Astrocyte (in vitro differentiated cells and primary cell): ENCODE results near the gene STYK1. TPM values are rescaled to one million over a fixed set of nuclear protein-coding genes. Genes with fewer than 3 reads are reported as not detected.

Experiments
- DNase-seq: peaks from one replicate; pipeline ENCODE4 v3.0.0-alpha.2; 2010; ENCODE audit warnings: low read depth
- FAIRE-seq: peaks from 2 replicates; lab custom pipeline; 2011; peaks lifted over from hg19 to GRCh38; lab: Jason Lieb, UNC
- H2AFZ ChIP-seq: 2 replicates; pipeline ENCODE4 v1.6.0; 2012; ENCODE audit warnings: low read depth, low read length, inconsistent platforms
- H3K27ac ChIP-seq: 2 replicates; pipeline ENCODE4 v1.5.1; 2011; ENCODE audit warnings: low read depth, low read length, inconsistent platforms
- H3K27me3 ChIP-seq: 2 replicates; pipeline ENCODE4 v1.6.0; 2011; ENCODE audit warnings: low read length, inconsistent platforms; ENCODE audit not compliant: insufficient read depth
- H3K36me3 ChIP-seq: 2 replicates; pipeline ENCODE4 v1.5.1; 2011; ENCODE audit warnings: low read length, inconsistent platforms; ENCODE audit not compliant: insufficient read depth
- H3K4me1 ChIP-seq: 2 replicates; pipeline ENCODE4 v1.5.1; 2011; ENCODE audit warnings: low read length, inconsistent platforms; ENCODE audit not compliant: insufficient read depth
- H3K4me2 ChIP-seq: 2 replicates; pipeline ENCODE4 v1.6.0; 2012; ENCODE audit warnings: low read length, inconsistent platforms
- H3K4me3 ChIP-seq: 2 replicates; pipeline ENCODE4 v1.5.1; 2011; ENCODE audit warnings: low read depth, mild to moderate bottlenecking, low read length, inconsistent platforms; ENCODE audit not compliant: insufficient read depth
- H3K79me2 ChIP-seq: 2 replicates; pipeline ENCODE4 v1.6.0; 2012; ENCODE audit warnings: mild to moderate bottlenecking, low read length, inconsistent platforms; ENCODE audit not compliant: insufficient read depth
- H3K9ac ChIP-seq: 2 replicates; pipeline ENCODE4 v1.6.0; 2012; ENCODE audit warnings: mild to moderate bottlenecking, low read length, inconsistent platforms
- H3K9me3 ChIP-seq: 2 replicates; pipeline ENCODE4 v1.5.1; 2012; ENCODE audit warnings: low read depth, mild to moderate bottlenecking, low read length, inconsistent platforms; ENCODE audit not compliant: insufficient read depth
- H4K20me1 ChIP-seq: 2 replicates; pipeline ENCODE4 v1.6.0; 2012; ENCODE audit warnings: low read length, inconsistent platforms; ENCODE audit not compliant: insufficient read depth
- H3K27ac Mint-ChIP-seq: one replicate; pipeline ENCODE4 v1.8.0; 2021; ENCODE audit warnings: mild to moderate bottlenecking, mixed read lengths; ENCODE audit not compliant: unreplicated experiment
- H3K27me3 Mint-ChIP-seq: one replicate; pipeline ENCODE4 v1.8.0; 2021; ENCODE audit warnings: low read depth, mixed read lengths; ENCODE audit not compliant: unreplicated experiment
- H3K36me3 Mint-ChIP-seq: one replicate; pipeline ENCODE4 v1.8.0; 2021; ENCODE audit warnings: low read depth, mixed read lengths; ENCODE audit not compliant: unreplicated experiment
- H3K4me1 Mint-ChIP-seq: one replicate; pipeline ENCODE4 v1.8.0; 2021; ENCODE audit warnings: low read depth, mixed read lengths; ENCODE audit not compliant: unreplicated experiment
- H3K4me3 Mint-ChIP-seq: one replicate; pipeline ENCODE4 v1.8.0; 2021; ENCODE audit warnings: mild to moderate bottlenecking, moderate library complexity, mixed read lengths; ENCODE audit not compliant: unreplicated experiment
- H3K9me3 Mint-ChIP-seq: one replicate; pipeline ENCODE4 v1.8.0; 2021; ENCODE audit warnings: mild to moderate bottlenecking, mixed read lengths; ENCODE audit not compliant: unreplicated experiment
- CTCF ChIP-seq: IDR thresholded peaks from 2 replicates; pipeline ENCODE4 v1.5.1; 2011; ENCODE audit warnings: low read depth, mild to moderate bottlenecking, inconsistent platforms, low read length, moderate library complexity; ENCODE audit not compliant: insufficient read depth
- EZH2 ChIP-seq: IDR thresholded peaks from 2 replicates; pipeline ENCODE4 v1.6.1; 2012; ENCODE audit warnings: mild to moderate bottlenecking, low read length, inconsistent platforms; ENCODE audit not compliant: insufficient read depth
- total RNA-seq: library from RNA; stranded (reverse); gene quantifications from 2 replicates; pipeline ENCODE4 v1.2.1, GENCODE V29; 2021

Gene STYK1
- total RNA-seq, 1 donor from 2014 or later, result 2.9 TPM

GRCh38 chr12:10615532-10615931 is 58.3 kb downstream of the STYK1 start:
- Mint-ChIP-seq H3K27me3 (no peaks in the 10 kb centered on the region), H3K4me3 (peak overlapping the region; percentile 47), H3K4me1 (peaks cover 32% of the 10 kb centered on the region), H3K9me3 (no peaks in the 10 kb centered on the region), H3K27ac (no peak overlapping the region), H3K36me3 (no peaks in the 10 kb centered on the region)
- H3K4me1 ChIP-seq, result peaks cover 17% of the 10 kb centered on the region
- peaks cover 28% of the 10 kb centered on the region for H3K79me2 ChIP-seq
- H3K9ac ChIP-seq, result no peak overlapping the region
- H4K20me1 ChIP-seq, result no peaks in the 10 kb centered on the region
- H2AFZ ChIP-seq, result no peak overlapping the region
- no peak overlapping the region for H3K27ac ChIP-seq
- TF ChIP-seq EZH2 (no peak), CTCF (no peak)
- FAIRE-seq, result no peak
- H3K4me2 ChIP-seq, result no peak overlapping the region
- H3K27me3 ChIP-seq, result no peaks in the 10 kb centered on the region
- H3K9me3 ChIP-seq, result no peaks in the 10 kb centered on the region
- no peaks in the 10 kb centered on the region for H3K36me3 ChIP-seq
- no peak overlapping the region for H3K4me3 ChIP-seq
- DNase-seq, result no peak

- DNase-seq, result no peak
- H3K4me2 ChIP-seq, result peak overlapping the region; percentile 87
- H3K4me3 ChIP-seq, result peak overlapping the region; percentile 78
- FAIRE-seq, result no peak
- no peaks in the 10 kb centered on the region for H3K9me3 ChIP-seq
- no peaks in the 10 kb centered on the region for H4K20me1 ChIP-seq
- TF ChIP-seq EZH2, result no peak
- TF ChIP-seq CTCF, result no peak
- peak overlapping the region; percentile 74 for H2AFZ ChIP-seq
- Mint-ChIP-seq H3K27ac (peak overlapping the region; percentile 99), H3K36me3 (no peaks in the 10 kb centered on the region), H3K4me3 (peak overlapping the region; percentile 98), H3K27me3 (no peaks in the 10 kb centered on the region), H3K9me3 (no peaks in the 10 kb centered on the region), H3K4me1 (peaks cover 22% of the 10 kb centered on the region)
- peaks cover 17% of the 10 kb centered on the region for H3K4me1 ChIP-seq
- peak overlapping the region; percentile 94 for H3K9ac ChIP-seq
- peaks cover 28% of the 10 kb centered on the region for H3K79me2 ChIP-seq
- H3K27me3 ChIP-seq, result no peaks in the 10 kb centered on the region
- peaks cover 9% of the 10 kb centered on the region for H3K36me3 ChIP-seq
- peak overlapping the region; percentile 97 for H3K27ac ChIP-seq
Observed at GRCh38 chr12:10614056-10614370, 59.8 kb downstream of the STYK1 start.

- Histone ChIP-seq H3K4me1 (peaks cover 13% of the 10 kb centered on the region), H3K27me3 (no peaks in the 10 kb centered on the region), H3K4me3 (peak within 1 kb of the TSS; percentile 78), H3K9ac (peak within 1 kb of the TSS; percentile 94), H3K4me2 (peak within 1 kb of the TSS; percentile 87), H3K27ac (peak within 1 kb of the TSS; percentile 97), H3K9me3 (no peaks in the 10 kb centered on the region), H3K36me3 (peaks cover 14% of the 10 kb centered on the region), H2AFZ (peak within 1 kb of the TSS; percentile 79), H4K20me1 (no peaks in the 10 kb centered on the region), H3K79me2 (peaks cover 28% of the 10 kb centered on the region)
- Mint-ChIP-seq H3K4me1 (peaks cover 18% of the 10 kb centered on the region), H3K36me3 (no peaks in the 10 kb centered on the region), H3K27ac (peak within 1 kb of the TSS; percentile 99), H3K4me3 (peak within 1 kb of the TSS; percentile 98), H3K9me3 (no peaks in the 10 kb centered on the region), H3K27me3 (no peaks in the 10 kb centered on the region)
- FAIRE-seq (peak; percentile 37), DNase-seq (peak; percentile 89)
- no peak for TF ChIP-seq CTCF
- no peak for TF ChIP-seq EZH2
Observed at GRCh38 chr12:10613349-10614055, 60.4 kb downstream of the STYK1 start, which contains the start of gene MAGOHB. Gene MAGOHB, minus strand, starts transcription at chr12:10613609. Its CDS starts 77 bp downstream, at chr12:10613532.
